Measurements from ENCODE around the gene MRTFB.

The MRTFB gene

DNA sequence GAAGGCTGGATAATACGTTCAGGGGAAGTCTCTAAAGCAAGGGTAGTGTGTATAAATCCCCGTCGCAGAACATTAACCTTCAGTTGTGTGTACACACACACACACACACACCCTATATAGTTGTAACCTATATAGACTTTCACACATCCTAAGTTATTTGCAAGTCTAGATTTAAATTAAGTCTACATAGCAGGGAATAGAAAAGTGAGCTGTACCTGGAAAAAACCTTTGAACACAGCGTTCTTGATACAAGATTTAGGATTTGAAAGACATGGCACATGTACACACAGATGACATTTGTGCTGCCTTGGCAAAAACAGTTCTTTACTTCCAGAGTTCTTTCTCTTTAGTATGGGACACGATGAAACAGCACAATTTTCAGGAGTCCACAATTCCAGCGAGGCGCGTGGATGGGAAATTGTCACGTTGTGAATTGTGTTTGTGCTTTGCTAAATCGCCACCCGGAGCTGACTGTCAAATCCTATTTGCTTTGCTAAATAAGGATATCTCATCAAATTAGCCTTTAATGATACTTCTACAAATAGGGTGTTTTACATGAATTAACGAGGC lies 233.9 kb downstream of the MRTFB start:
- Histone ChIP-seq H3K4me1 (ENCODE audit: control insufficient read depth, insufficient read depth, low read length) (peaks cover 8% of the 10 kb centered on the region), H3K36me3 (ENCODE audit: control insufficient read depth, insufficient read depth, low read length) (no peaks in the 10 kb centered on the region), H3K27ac (ENCODE audit: low read length) (no peak overlapping the region), H3K27me3 (ENCODE audit: control insufficient read depth, insufficient read depth, low read length) (peaks cover 4% of the 10 kb centered on the region; the same call in 1 of the 2 replicates), H3K4me3 (ENCODE audit: low read length) (no peak overlapping the region), H3K9me3 (ENCODE audit: control insufficient read depth, insufficient read depth, low read length) (no peaks in the 10 kb centered on the region)
- no CpG with 5 or more reads among the region's 12 CpGs for WGBS (ENCODE audit: insufficient coverage, insufficient read length)
- no peak for DNase-seq (ENCODE audit: low read depth, low spot score)

DNA sequence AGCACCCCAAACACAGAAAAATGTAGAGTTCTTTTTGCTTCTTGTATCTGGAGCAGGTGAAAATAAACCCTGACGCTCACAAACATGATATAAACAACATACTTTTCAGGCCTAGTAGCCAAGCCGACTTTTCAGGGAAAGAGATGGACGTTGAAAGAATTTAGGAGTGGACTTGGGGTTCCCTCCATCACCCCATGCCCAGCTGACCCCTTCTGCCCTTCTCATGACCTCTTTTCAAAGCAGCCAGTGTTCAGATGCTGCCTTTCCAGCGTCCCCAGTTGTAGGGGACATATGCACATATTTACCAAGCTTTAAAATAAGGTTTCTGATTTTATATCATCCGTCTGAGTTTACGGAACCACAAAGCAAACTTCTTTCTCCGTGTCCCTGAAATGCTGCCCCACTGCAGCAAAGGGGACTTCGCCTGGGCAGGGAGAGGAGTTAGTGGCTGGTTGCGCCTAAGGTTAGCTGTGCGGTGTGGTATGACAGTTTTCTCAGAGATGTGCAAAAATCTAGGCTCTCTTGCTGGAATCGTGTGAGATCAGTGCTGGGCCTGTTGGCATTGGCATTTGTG lies 235.5 kb downstream of the MRTFB start:
- H3K27ac ChIP-seq (ENCODE audit: low read length): no peak overlapping the region
- H3K4me3 ChIP-seq (ENCODE audit: low read length): no peak overlapping the region
- peaks cover 6% of the 10 kb centered on the region for H3K4me1 ChIP-seq (ENCODE audit: control insufficient read depth, insufficient read depth, low read length)

DNA sequence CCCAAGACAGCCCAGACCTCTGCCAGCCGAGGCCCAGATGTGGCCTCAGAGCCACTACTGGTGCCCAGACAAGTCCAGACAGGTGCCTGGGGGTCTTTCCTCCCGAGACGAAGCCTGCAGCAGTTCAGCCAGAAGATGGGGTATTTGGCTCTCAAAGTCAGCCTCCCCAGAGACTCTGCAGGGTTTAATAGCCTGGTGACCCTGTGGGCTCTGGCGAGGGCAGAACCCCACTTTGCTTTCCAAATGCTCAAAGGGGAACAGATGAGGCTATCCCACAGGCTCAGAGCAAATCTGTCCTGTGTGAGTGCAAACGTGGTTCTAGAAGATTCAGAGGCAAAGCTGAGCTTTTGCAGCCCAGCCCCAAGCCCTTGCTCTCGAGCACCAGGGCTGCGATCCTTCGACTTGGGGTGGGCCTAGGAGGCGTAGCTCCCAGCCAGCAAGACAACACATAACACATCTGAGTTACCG lies 236.0 kb downstream of the MRTFB start:
- no peak for DNase-seq (ENCODE audit: low read depth, low spot score)
- WGBS (ENCODE audit: insufficient coverage, insufficient read length): no CpG with 5 or more reads among the region's 10 CpGs
- Histone ChIP-seq H3K36me3 (ENCODE audit: control insufficient read depth, insufficient read depth, low read length) (no peaks in the 10 kb centered on the region), H3K27me3 (ENCODE audit: control insufficient read depth, insufficient read depth, low read length) (no peaks in the 10 kb centered on the region), H3K27ac (ENCODE audit: low read length) (no peak overlapping the region), H3K4me1 (ENCODE audit: control insufficient read depth, insufficient read depth, low read length) (peaks cover 6% of the 10 kb centered on the region), H3K9me3 (ENCODE audit: control insufficient read depth, insufficient read depth, low read length) (no peaks in the 10 kb centered on the region), H3K4me3 (ENCODE audit: low read length) (no peak overlapping the region)

More for the DNA sequence above, 235.5 kb downstream of the MRTFB start:
- H3K36me3 ChIP-seq (ENCODE audit: control insufficient read depth, insufficient read depth, low read length): no peaks in the 10 kb centered on the region
- H3K9me3 ChIP-seq (ENCODE audit: control insufficient read depth, insufficient read depth, low read length): no peaks in the 10 kb centered on the region
- WGBS (ENCODE audit: insufficient coverage, insufficient read length): no CpG with 5 or more reads among the region's 11 CpGs
- H3K27me3 ChIP-seq (ENCODE audit: control insufficient read depth, insufficient read depth, low read length): no peaks in the 10 kb centered on the region
- no peak for DNase-seq (ENCODE audit: low read depth, low spot score)

DNA sequence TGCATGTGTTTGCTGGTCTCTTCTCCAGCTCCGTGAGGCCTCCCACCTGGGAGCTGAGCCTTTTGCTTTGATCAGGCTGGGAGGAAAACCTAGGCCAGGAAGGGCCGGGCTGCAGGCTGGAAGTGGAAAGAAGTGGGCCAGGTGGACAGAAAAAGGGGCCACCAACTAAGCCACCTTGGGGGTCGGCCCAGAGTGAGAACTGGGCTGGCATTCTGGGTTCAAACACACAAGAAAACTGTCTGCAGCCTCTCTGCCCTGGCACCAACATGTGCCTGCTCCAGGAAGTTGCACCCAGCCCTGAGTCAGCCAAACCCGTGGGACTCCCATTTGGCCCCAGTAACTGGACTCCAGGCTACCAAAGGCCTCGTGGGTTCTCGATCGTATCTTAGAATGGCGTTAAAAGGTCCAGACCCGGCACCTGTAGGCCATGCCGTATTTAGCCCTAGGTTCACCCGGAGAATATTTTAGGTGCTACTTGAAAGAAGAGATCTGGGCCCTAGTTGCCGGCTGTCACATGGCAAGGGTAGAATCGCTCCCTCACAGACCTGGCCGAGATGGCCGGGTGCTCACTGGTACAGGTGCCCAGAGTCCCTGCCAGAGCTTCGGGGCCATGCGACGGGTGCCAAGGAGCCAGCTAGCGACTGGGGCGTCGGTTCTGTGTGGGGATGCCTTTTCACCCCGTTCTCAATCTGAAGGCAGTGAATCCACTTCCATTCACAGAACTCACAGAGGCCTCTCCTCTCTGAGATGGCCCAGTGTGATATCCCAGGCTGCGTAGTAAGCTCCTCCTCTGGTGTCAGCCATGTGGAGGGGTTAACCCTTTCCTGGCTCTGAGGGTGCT lies 236.6 kb downstream of the MRTFB start:
- no peak overlapping the region for H3K27ac ChIP-seq (ENCODE audit: low read length)
- no CpG with 5 or more reads among the region's 23 CpGs for WGBS (ENCODE audit: insufficient coverage, insufficient read length)
- no peaks in the 10 kb centered on the region for H3K36me3 ChIP-seq (ENCODE audit: control insufficient read depth, insufficient read depth, low read length)
- H3K27me3 ChIP-seq (ENCODE audit: control insufficient read depth, insufficient read depth, low read length): no peaks in the 10 kb centered on the region
- peaks cover 6% of the 10 kb centered on the region for H3K4me1 ChIP-seq (ENCODE audit: control insufficient read depth, insufficient read depth, low read length)
- DNase-seq (ENCODE audit: low read depth, low spot score): no peak
- H3K9me3 ChIP-seq (ENCODE audit: control insufficient read depth, insufficient read depth, low read length): no peaks in the 10 kb centered on the region
- no peak overlapping the region for H3K4me3 ChIP-seq (ENCODE audit: low read length)

DNA sequence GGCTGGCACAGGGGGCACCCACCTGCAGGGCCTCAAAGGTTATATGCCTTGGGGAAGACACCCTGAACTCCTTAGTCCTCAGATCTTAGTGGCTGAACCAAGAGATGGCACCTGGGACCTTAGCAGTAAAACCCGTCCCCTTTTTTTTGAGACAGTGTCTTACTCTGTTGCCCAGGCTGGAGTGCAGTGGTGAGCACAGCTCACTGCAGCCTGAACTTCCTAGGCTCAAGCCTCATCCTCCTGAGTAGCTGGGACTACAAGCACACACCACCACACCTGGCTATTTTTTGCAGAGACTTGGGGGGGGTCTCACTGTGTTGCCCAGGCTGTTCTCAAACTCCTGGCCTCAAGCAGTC lies 237.2 kb downstream of the MRTFB start:
- WGBS (ENCODE audit: insufficient coverage, insufficient read length): no CpG with 5 or more reads among the region's 1 CpG
- Histone ChIP-seq H3K4me1 (ENCODE audit: control insufficient read depth, insufficient read depth, low read length) (peaks cover 6% of the 10 kb centered on the region), H3K9me3 (ENCODE audit: control insufficient read depth, insufficient read depth, low read length) (no peaks in the 10 kb centered on the region), H3K27me3 (ENCODE audit: control insufficient read depth, insufficient read depth, low read length) (no peaks in the 10 kb centered on the region), H3K27ac (ENCODE audit: low read length) (no peak overlapping the region), H3K36me3 (ENCODE audit: control insufficient read depth, insufficient read depth, low read length) (no peaks in the 10 kb centered on the region), H3K4me3 (ENCODE audit: low read length) (no peak overlapping the region)
- no peak for DNase-seq (ENCODE audit: low read depth, low spot score)

DNA sequence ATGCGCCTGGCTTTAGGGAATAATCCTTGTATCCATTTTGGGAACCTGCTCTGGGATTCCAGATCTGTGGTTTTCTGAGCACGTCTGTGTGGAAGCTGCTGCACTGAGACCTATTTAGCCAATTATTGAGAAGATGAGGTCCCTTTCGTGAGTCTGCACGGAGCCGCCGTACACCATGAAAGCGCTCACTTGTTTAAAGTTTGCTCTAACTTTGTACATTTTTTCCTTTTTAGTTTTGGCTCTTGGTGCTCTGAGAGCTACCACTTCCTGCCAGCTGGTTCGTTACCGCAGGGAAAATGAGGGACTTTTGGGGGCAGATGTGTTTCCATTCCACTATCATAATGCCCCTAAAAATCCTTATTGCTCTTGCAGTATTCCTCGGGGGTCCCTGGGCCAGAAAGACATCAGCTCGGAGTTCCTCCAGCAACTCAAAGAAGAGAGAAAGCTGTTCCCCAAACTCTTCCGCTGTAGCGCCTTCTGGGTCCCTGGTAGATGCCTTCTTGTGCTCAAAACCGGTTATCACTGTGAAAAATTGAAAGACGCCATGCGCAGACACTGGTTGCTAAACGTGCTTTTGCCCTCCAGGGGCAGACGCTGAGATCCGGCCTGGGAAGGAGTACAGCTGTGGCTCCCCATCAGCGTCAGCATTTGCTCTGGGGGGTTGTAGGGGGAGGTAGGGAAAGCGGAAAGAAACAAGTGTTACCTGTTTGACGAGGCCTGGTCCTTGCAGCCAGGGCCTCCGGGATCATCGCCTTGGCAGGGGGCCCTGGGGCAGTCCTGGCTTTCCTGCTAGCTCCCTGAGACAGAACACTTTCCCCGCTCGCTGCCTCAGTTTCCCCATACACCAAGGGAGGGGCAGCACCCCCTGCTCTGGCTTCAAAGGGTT lies 238.1 kb downstream of the MRTFB start:
- WGBS (ENCODE audit: insufficient coverage, insufficient read length): no CpG with 5 or more reads among the region's 26 CpGs
- H3K4me3 ChIP-seq (ENCODE audit: low read length): no peak overlapping the region

DNA sequence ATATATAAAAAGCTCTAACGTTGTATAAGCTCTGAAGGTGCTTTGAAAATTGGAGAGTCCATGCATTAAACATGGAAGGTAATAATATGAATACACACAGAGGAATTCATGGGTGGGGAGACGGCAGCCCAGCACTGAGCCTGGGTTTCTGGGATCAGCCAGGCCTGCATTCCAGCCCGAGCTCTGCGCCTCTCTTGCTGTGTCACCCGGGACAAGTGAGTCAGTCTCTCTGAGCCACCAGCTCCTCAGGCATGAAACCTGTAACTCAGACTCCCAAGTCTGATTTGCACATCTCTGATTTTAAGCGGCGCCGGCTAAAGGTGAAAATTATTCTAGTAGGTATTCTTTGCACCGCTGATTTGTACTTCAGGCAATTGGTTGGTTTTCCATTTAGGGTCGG lies 238.8 kb downstream of the MRTFB start:
- DNase-seq (ENCODE audit: low read depth, low spot score): no peak
- WGBS (ENCODE audit: insufficient coverage, insufficient read length): no CpG with 5 or more reads among the region's 10 CpGs
- H3K4me3 ChIP-seq (ENCODE audit: low read length): no peak overlapping the region
- H3K27me3 ChIP-seq (ENCODE audit: control insufficient read depth, insufficient read depth, low read length): no peaks in the 10 kb centered on the region
- H3K4me1 ChIP-seq (ENCODE audit: control insufficient read depth, insufficient read depth, low read length): peaks cover 6% of the 10 kb centered on the region
- H3K36me3 ChIP-seq (ENCODE audit: control insufficient read depth, insufficient read depth, low read length): no peaks in the 10 kb centered on the region
- no peak overlapping the region for H3K27ac ChIP-seq (ENCODE audit: low read length)
- no peaks in the 10 kb centered on the region for H3K9me3 ChIP-seq (ENCODE audit: control insufficient read depth, insufficient read depth, low read length)

More for the DNA sequence above, 238.1 kb downstream of the MRTFB start:
- Histone ChIP-seq H3K4me1 (ENCODE audit: control insufficient read depth, insufficient read depth, low read length) (peaks cover 6% of the 10 kb centered on the region), H3K9me3 (ENCODE audit: control insufficient read depth, insufficient read depth, low read length) (no peaks in the 10 kb centered on the region), H3K27ac (ENCODE audit: low read length) (no peak overlapping the region), H3K36me3 (ENCODE audit: control insufficient read depth, insufficient read depth, low read length) (no peaks in the 10 kb centered on the region), H3K27me3 (ENCODE audit: control insufficient read depth, insufficient read depth, low read length) (no peaks in the 10 kb centered on the region)
- no peak for DNase-seq (ENCODE audit: low read depth, low spot score)

DNA sequence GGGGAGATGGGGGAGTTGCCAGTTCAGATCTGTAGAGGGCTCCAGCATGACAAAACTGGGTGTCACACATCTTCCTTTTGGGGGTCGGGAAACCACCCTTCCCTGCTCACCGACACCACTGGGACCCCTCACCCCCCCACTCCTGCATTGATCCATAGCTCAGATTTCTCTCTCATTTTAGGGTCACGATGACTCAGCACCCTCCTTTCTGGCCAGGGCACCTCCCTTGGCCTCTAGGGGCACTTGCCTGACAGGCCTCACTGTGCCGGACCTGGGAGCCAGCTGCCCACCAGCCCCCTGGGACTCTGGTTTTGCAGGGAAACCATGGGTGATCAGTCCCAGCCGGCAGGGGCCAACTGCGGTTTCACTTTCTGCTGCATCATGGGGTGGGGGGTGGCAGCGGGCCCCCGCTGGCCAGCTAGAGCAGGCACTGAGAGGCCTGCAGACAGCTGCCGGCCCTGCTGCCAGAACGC lies 239.4 kb downstream of the MRTFB start:
- H3K27ac ChIP-seq (ENCODE audit: low read length): no peak overlapping the region
- no peaks in the 10 kb centered on the region for H3K9me3 ChIP-seq (ENCODE audit: control insufficient read depth, insufficient read depth, low read length)
- H3K4me3 ChIP-seq (ENCODE audit: low read length): no peak overlapping the region
- H3K4me1 ChIP-seq (ENCODE audit: control insufficient read depth, insufficient read depth, low read length): peaks cover 6% of the 10 kb centered on the region
- no CpG with 5 or more reads among the region's 10 CpGs for WGBS (ENCODE audit: insufficient coverage, insufficient read length)
- H3K27me3 ChIP-seq (ENCODE audit: control insufficient read depth, insufficient read depth, low read length): no peaks in the 10 kb centered on the region
- DNase-seq (ENCODE audit: low read depth, low spot score): no peak
- H3K36me3 ChIP-seq (ENCODE audit: control insufficient read depth, insufficient read depth, low read length): no peaks in the 10 kb centered on the region

DNA sequence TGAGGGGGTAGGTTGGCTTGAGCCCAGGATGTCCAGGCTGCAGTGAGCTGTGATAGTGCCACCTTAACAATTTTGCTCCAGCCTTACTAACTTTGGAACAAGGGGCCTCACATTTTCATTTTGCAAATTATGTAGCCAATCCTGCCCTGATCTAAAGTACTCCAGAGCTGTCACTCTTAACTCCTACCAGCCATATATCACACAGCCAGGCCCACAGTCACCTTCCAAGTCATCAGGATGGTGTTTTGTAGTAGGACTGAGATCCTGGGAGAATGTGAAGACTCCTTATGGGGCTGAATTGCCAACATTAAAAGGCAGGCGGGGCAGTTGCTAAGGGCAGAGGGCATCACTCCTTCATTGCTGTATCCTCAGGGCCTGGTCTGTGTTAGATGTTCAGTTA lies 243.0 kb downstream of the MRTFB start:
- H3K9me3 ChIP-seq (ENCODE audit: control insufficient read depth, insufficient read depth, low read length): no peaks in the 10 kb centered on the region
- no peak overlapping the region for H3K27ac ChIP-seq (ENCODE audit: low read length)
- no peaks in the 10 kb centered on the region for H3K27me3 ChIP-seq (ENCODE audit: control insufficient read depth, insufficient read depth, low read length)
- DNase-seq (ENCODE audit: low read depth, low spot score): no peak
- no peaks in the 10 kb centered on the region; the same call in 1 of the 2 replicates for H3K36me3 ChIP-seq (ENCODE audit: control insufficient read depth, insufficient read depth, low read length)
- no peak overlapping the region for H3K4me3 ChIP-seq (ENCODE audit: low read length)
- H3K4me1 ChIP-seq (ENCODE audit: control insufficient read depth, insufficient read depth, low read length): no peaks in the 10 kb centered on the region
- WGBS (ENCODE audit: insufficient coverage, insufficient read length): no CpG with 5 or more reads among the region's 1 CpG
